Omental fat pad (tissue), 4 donors: ENCODE measurements around the gene BMP7. TPM values are rescaled to one million over a fixed set of nuclear protein-coding genes. Genes with fewer than 3 reads are reported as not detected.

ENCODE experiments used
- ATAC-seq: fragments of 150-250 bp; one replicate; pipeline ENCODE4 v1.9.1; 2016; ENCODE audit warnings: mild to moderate bottlenecking, moderate library complexity; ENCODE audit not compliant: low FRiP score
- DNase-seq: peaks from one replicate; pipeline ENCODE4 v3.0.0-alpha.2; 2019; ENCODE audit warnings: low spot score
- total RNA-seq, 4 donors: library from RNA; depleted of rRNA; stranded (reverse); fragments of >200 nt; gene quantifications; one replicate each; pipeline ENCODE4 v1.1.0, GENCODE V29; 2016
- TF ChIP-seq, protein P1 (sequence below), 3 donors: fragments of 450-650 bp; IDR thresholded peaks; one replicate each; pipeline ENCODE4 v1.5.1; 2016 to 2017; ENCODE audit warnings: antibody characterized with exemption in 3 of 3, mild to moderate bottlenecking in 3 of 3, moderate library complexity in 2 of 3

BMP7 gene
- total RNA-seq, 4 donors from 2014 or later, result 0.79 to 5.1 (median 1.7) TPM

DNA sequence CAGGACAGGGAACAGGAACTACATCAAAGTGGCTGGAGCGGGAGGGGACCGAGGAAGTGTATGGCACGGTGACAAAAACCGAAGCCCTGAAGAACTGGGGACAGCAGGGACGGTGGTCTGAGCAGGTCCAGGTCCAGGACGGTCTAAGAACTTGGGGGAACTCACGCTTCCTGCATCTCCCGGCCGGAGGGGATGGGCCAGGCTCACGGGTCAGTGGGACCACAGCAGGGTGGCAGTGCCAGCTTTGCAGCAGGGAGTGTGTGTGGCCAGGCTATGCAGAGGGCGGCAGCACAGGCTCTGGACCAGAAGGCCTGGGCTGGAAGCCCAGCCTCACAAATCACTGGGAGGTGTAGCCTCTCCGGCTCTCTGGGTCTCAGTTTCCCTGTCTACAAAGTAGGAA lies 123.8 kb downstream of the BMP7 start:
- TF ChIP-seq, protein P1, sequence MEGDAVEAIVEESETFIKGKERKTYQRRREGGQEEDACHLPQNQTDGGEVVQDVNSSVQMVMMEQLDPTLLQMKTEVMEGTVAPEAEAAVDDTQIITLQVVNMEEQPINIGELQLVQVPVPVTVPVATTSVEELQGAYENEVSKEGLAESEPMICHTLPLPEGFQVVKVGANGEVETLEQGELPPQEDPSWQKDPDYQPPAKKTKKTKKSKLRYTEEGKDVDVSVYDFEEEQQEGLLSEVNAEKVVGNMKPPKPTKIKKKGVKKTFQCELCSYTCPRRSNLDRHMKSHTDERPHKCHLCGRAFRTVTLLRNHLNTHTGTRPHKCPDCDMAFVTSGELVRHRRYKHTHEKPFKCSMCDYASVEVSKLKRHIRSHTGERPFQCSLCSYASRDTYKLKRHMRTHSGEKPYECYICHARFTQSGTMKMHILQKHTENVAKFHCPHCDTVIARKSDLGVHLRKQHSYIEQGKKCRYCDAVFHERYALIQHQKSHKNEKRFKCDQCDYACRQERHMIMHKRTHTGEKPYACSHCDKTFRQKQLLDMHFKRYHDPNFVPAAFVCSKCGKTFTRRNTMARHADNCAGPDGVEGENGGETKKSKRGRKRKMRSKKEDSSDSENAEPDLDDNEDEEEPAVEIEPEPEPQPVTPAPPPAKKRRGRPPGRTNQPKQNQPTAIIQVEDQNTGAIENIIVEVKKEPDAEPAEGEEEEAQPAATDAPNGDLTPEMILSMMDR (IDR thresholded peaks at IDR 0.05), result no peak
- ATAC-seq, result no peak
- no peak for DNase-seq

DNA sequence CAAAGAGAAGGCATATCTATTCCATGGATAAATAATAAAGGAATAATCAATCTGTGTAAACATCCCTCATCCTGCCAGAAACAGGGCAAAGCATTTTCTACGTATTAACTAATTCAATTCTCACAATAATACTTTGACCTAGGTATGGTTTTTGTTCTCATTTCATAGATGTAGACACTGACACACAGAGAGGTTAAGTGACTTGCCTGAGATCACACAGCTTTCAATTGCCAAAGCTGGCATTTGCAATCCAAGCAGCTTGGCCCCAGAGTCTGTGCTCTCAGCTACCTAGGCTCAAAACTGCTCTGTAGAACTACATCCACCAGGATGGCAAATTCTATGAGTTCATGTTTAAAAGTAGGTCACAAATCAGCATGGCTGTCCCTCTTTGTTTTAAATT lies 124.9 kb downstream of the BMP7 start:
- TF ChIP-seq, protein P1 (IDR thresholded peaks at IDR 0.05), result no peak
- ATAC-seq, result no peak

DNA sequence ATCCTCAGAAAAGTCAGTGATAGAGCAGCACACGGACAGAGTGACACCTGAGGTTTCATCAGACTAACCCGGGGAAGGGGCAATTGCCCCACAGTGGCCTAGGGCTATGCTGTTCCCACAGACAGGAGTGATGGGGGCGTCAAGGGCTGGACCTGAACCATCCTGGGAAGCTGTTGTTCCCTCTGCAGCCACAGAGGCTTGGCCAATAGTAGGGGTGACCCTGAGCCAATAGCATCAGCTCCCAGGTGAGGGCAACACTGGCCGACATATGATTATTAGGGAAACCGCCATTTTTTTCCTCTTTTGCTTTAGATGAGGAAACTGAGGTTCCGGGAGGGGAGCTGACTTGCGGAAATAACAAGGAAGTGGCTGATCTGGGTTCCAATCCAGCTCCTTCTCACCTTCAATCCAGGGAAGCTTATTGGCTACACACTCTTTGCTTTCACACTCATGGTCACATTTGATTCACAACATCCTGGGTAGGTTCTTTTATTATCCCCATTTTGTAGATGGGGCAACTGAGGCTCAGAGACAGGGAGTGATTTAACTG lies 126.0 kb downstream of the BMP7 start:
- TF ChIP-seq, protein P1 (IDR thresholded peaks at IDR 0.05), result no peak
- ATAC-seq (no peak), DNase-seq (no peak)

More for the DNA sequence above, 124.9 kb downstream of the BMP7 start:
- no peak for DNase-seq

DNA sequence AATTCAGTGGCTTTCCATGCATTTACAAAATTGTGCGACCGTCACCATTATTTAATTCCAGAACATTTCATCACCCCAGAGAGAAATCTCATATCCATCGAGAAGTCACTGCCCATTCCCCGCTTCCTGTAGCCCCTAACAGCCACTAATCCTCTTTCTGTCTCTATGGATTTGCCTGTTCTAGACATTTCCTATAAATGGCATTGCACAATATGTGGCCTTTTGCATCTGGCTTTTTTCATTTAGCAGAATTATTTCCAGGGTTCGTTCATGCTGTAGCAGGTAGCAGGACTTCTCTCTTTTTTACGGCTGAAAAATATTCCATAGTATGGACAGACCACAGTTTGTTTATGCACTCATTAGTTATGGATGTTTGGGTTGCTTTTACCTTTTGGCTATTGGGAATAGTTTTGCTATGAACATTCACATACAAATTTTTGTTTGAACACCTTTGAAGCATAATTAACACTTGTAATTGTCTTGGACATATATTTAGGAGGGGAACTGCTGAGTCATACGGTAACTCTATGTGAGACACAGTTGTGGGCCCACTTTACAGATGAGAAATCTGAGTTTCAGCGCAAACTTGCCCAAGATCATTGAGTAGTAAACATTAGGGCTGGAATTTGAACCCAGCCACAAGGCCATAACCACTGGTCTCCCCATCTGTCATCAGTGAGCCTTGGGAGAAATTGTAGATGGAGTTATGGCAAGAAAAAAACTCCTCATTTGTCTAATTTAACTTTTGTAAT lies 126.9 kb downstream of the BMP7 start:
- TF ChIP-seq, protein P1 (IDR thresholded peaks at IDR 0.05), result no peak
- DNase-seq (no peak), ATAC-seq (no peak)

DNA sequence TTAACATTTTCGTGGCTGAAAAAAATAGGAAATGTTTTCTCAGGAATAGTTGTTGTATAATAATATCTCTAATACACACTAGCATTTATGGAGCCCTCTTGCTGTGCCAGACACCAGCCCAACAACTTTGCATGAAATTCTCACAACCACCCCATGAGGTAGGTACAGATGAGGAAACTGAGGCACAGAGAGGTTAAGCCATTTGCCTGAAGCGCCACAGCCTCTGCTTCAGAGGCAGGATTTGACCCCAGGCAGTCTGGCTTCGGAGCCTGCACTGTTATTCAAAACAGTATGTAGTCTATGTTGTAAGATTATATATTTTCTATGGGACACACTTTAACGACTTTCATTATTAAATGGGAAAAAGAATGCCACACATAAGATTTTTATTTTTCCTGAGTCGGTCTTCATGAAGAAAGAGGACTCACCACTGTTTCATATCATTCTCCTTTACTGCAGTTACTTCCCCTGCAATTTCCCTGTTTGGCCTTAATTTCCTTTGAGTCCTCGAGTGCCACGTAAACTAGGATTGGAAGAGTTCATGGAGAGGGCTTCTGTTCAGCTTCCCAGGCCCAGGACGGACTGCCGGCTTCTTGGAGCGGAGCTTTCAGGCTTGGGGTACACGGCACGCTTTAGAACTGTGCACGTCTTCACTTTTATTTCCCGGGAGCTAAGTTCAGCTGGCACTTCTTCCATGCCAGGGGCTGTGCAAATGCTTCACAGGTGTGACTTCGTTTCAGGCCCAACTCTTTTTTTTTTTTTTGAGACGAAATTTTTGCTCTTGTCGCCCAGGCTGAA lies 128.0 kb downstream of the BMP7 start:
- TF ChIP-seq, protein P1 (IDR thresholded peaks at IDR 0.05), result no peak
- DNase-seq (no peak), ATAC-seq (no peak)

DNA sequence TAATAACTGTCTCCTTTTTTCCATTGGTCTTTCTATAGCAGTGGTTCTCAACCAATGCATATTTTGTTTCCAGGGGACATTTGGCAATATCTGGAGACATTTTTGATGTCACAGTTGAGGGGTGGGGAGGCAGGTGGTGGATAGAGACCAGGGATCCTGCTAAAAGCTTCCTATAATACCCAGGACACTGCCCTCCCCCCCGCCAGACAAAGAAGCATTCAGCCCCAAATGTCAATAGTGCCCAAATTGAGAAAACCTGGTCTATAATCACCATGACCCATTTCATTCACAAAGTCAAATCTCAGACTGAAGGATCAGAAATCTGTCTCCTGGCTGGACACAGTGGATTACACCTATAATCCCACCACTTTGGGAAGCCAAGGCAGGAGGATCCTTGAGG lies 128.8 kb downstream of the BMP7 start:
- DNase-seq, result no peak
- ATAC-seq, result no peak

More for the DNA sequence above, 128.8 kb downstream of the BMP7 start:
- TF ChIP-seq, protein P1 (IDR thresholded peaks at IDR 0.05), result no peak
